ENCODE results near the gene POLR3B. TPM values are rescaled to one million over a fixed set of nuclear protein-coding genes. Genes with fewer than 3 reads are reported as not detected.
A peak's percentile ranks its signal among the peaks of the same experiment; 100 is the strongest.

POLR3B gene
- total RNA-seq, 1 experiment from 2014 or later, result 17.1 TPM

DNA sequence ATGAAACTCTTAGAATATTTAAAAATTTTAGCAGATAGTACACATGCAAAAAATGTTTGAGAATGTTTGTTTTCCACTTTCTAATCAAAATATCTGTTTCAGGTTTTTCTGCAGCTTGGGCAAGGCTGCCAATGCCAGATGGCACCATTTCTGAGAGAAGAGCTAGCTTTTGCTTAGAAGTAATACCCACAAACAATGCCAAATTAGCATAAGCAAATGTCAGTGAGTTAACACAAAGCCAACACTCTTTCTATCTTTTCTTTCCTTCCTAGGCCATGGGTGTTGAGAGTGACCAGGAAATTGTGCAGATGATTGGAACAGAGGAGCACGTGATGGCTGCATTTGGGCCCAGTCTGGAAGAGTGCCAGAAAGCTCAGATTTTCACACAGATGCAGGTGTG, 35.2 kb downstream of the POLR3B start:
- no peak for DNase-seq (ENCODE audit: extremely low read depth, low read depth)

DNA sequence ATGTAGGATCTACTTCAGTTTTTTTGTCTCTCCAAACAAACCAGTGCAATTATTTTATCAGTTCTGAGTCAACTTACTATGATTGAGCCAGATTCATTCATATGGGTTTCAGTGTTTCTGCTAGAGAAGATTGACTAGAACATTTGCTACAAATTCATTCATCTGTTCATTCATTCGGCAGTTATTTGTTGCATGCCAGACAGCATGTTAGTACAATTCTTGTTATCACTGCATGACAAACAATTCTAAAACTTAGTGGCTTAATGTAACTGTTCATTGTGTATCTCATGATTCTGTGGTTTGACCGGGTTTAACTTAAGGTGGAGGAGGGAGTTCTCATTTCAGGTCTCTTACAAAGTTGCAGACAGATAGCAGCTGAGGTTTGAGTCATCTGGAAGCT, 52.3 kb downstream of the POLR3B start:
- DNase-seq (ENCODE audit: extremely low read depth, low read depth), result no peak

DNA sequence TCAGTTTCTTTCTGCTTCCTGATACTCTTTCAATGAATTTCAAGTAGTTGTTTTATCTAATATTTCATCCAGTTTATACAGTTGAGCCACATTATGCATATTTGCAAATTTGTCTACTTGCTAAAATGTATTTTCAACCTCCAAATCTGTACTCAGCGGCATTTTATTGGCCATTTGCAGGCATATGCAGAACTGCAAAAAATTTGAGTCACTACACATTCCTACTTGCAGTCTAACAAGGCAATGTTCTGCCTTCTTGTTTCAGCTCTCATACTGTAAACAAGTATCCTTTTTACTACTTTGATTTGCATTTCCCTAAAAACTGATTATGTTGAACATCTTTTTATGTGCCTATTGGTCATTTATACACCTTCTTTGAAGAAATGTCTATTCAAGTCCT, 55.0 kb downstream of the POLR3B start:
- DNase-seq (ENCODE audit: extremely low read depth, low read depth), result no peak

DNA sequence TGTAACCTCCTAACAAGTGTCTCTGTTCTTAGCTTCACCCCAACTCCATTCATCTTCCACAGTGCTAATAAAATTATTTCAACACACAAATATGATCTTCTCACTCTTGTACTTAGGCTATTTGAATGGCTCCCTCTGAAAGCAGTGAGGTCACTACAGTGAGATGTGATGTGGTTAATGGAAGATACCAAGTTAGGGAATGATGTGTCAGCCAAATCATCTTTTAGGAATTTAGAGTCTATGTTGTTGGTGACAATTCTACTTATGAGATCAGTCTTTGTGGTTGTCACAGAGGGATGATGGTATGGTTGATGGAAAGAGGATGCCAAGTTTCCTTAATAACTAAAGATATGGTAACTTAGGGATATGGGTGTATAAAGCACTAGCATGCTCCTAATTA, 57.6 kb downstream of the POLR3B start:
- no peak for DNase-seq (ENCODE audit: extremely low read depth, low read depth)

DNA sequence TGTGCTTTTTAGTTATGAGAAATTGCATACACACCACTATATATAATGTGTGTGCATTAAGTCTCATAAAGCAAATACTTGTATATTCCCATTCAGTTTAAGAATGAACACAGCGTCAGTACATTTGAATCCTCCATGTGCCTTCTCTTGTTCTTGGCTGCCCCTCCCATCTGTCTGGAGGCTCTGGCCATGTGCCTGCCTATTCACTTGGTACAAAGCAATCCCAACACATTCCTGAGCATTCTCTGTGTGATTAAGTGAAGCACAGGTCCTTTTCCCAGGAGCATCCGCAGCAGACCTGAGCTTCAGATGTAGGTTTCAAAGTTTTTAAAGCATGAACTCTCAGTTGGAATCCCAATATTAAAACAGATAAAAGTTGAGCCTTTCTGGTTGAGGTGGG, 58.7 kb downstream of the POLR3B start:
- DNase-seq (ENCODE audit: extremely low read depth, low read depth), result no peak

DNA sequence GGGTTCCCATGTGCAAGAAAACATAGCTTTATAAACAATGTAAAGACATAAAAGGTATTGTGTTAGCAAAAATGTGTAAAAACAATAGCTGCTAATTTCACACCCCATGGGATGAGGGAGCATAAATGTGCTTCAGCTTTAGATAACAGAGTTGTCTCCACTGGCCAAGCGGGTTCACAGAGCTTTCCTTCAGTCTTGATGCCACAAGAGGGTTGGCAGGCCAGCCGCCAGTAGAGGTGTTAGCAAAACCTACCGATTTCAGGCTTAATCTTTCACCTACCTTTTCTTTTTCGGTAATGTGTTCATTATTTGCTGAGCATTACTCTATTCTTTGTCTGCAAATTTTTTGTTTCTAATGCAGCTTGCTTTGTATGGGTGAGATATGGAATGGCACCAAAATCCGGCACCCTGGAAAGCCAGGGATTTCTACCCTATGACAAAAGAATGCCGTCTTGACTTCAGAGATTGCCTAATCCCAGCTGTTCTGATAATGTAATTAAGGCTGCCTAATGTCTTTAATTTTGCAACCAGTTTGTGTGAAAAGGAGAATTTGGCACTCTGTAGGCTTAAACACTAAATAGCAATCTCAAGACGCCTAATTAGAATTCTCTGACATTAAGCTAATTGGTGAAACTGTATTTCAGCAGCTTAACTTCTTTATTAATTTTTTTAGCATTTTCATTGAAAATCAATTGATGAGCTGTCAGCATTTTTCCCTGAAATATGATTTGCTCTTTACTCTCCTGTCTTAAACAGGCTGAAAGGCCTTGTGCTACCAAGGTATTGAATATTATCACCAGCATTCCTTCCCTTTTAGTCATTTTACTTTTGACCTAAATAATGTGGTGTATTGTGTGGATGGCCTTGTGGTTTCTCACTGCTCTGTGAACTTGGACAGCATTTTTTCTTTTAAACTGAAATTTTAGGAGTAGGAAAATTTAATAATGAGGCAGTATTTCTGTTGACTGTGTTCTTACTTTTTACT, 60.7 kb downstream of the POLR3B start:
- peak; percentile 26 for DNase-seq (ENCODE audit: extremely low read depth, low read depth)

DNA sequence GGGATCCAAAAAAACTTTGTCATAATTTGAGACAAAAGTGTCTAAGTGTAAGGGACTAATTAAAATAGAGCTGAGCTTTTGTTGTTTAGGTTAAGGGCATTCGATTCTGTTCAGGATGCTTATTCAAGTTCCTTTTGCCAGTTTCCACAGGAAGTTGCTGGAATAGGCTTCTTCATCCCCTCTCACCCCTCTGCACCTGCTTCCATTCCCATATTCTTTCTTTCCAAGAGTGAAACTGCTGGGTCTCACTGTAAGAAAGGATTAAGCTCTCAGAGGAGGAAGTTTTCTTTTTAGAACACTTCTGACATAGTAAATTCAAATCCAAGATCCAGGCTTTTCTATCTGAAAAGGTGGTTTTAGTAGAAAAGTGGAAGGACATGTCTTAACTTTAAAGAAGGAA, 61.4 kb downstream of the POLR3B start:
- no peak for DNase-seq (ENCODE audit: extremely low read depth, low read depth)

DNA sequence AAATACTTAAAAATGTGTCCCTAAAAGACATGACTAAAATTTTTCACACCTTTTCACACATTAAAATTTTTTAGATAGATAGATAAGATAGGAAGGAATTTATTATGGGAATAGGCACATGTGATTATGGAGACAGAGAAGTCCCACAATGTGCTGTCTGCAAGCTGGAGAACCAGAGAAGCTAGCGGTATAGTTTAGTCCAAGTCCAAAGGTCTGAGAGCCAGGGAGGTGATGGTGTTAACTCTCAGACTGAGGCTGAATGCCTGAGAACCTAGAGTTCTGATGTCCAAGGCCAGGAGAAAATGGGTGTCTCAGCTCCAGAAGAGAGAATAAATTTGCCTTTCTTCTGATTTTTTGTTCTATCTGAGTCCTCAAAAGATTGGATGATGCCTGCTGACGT, 65.7 kb downstream of the POLR3B start:
- no peak for DNase-seq (ENCODE audit: extremely low read depth, low read depth)

DNA sequence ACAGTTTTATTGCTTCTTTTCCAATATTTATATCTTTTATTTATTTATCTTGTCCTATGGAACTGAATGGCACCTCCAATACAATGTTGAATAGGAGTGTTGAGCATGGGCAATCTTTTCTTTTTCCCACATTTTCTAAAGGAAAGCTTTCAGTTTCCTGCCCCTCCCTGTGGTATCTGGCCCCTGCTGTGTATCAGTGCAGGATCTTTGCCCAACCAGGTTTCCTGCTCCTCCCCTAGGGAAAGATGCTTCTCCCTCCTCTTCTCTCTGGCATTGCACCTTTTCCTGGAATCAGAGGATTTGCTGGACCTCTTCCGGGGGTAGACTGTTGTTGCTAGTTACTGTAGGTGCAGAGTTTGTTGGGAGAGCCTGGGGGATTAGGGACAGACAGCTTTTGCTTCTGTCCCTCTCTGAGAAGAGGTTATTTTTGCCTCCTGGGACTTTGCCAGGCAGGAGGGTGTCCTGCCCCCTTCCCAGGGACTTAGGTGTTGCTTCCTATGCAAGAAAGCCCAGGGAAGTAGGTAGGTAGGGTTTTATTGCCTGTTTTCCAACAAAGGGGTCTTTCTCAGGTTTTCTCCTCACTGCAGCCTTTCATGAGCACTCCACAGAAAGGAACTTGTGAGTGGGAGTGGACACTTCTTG, 67.6 kb downstream of the POLR3B start:
- DNase-seq (ENCODE audit: extremely low read depth, low read depth), result no peak

DNA sequence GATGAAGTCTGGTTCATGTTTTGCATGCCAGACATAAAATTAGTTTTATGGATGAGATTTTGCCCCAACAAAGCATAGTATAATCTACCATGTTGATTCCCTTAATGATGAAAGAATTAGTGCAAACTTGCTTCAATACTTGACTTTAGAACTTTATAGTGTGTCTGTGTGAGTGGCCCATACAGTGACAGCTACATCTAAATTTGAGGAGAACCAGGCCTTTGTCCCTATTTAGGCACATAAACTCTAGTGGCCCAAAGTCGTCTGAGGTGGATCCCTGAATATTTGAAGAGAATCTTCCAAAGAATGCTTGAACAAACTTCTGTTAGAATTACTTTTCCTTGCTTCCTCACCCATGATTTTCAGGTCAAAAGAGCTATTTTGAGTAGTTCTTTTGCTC, 70.4 kb downstream of the POLR3B start:
- no peak for DNase-seq (ENCODE audit: extremely low read depth, low read depth)

DNA sequence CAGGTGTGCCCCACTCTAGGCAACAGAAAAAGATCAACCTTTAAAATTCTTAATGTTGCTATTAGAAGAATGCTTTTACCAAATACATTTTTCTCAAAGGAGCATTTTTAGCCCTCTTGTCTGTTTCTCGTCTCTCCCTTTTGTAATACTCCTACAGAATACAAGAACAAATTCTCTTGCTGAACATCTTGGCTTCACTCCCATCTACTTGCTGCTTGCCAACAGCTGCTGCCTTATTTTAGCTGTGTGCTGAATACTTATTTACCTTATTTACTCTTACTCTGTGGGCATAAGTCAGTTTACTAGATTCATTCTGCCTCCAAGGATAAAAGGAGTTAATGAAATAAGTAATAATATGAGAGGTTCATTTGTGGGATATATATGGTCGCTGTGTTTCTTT, 70.8 kb downstream of the POLR3B start:
- no peak for DNase-seq (ENCODE audit: extremely low read depth, low read depth)

DNA sequence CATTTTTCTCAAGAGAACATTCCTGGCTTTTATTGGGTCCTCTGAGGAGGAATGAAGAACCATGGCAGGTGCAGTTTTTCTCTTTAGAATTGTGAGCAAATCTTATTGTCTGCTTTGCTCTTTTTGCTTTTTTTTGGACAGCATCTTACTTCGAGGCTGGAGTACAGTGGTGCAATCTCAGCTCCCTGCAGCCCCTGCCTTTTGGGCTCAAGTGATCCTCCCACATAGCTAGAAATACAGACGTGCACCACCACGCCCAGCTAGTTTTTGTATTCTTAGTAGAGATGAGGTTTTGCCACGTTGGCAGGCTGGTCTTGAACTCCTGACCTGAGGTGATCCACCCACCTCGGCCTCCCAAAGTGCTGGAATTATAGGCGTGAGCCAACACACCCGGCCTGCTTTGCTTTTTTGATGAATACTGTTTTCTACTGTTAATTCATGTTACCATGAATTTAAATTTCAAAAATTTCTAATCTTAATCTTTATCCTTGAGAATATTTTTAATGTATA, 71.5 kb downstream of the POLR3B start:
- no peak for DNase-seq (ENCODE audit: extremely low read depth, low read depth)

DNA sequence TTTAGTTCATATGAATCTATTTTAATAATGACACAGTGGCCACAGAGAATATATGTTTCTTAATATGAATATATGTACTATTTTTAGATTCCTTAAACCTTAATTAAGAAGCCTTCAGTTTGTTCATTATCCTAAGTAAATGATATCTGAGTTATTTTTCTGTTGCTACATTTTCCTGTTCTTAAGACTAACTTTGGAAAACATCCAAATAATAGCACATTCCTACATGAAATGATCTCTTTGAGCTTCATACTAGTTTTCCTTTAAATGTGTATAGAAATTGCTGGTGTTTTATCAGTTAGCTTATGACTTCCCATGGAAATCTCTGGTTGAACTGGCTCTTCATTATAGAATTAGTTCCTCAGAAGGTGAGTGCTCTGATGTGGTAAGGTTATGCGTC, 72.1 kb downstream of the POLR3B start:
- DNase-seq (ENCODE audit: extremely low read depth, low read depth), result no peak

DNA sequence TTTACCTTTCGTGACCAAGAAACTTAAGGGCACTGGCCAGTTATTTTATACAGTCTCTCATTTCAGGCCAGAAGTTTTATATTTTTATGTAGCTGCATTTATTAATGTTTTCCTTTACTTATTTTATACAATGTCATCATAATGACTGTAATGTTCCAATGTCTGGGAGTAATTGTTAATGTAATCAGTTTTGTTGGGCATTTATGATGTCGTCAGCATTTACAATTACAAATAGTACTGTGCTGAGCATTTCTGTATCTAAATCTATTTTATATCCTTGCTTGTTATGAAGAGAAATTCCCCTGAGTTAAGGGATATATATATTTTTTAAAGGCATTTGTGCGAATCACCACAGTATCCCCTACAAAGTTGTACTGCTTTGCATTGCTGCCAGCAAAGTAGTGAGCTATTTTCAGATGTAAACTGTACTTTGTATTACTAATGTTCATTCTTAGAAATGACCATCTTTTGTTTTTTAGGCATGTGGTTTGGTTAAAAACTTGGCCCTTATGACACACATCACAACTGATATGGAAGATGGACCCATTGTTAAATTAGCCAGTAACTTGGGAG, 74.4 kb downstream of the POLR3B start:
- DNase-seq (ENCODE audit: extremely low read depth, low read depth), result no peak

DNA sequence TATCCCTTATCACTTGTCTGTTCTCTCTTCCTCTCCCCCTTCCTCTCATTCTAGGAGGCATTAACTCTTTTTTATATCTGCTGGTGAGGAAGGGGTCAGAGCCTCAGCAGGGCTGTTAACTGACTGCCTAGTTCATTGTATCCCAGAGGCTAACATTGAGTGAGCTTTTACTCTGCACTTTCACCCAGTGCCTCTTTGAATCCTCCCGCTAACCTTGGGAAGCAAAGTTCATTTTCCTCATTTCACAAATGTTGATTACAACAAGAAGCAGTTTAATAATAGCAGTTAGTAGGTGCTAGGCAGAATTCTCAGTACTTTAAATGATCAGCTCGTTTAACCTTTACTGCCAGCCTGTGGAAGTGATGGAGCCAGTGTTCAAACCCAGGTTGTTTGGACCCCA, 75.5 kb downstream of the POLR3B start:
- DNase-seq (ENCODE audit: extremely low read depth, low read depth), result no peak

DNA sequence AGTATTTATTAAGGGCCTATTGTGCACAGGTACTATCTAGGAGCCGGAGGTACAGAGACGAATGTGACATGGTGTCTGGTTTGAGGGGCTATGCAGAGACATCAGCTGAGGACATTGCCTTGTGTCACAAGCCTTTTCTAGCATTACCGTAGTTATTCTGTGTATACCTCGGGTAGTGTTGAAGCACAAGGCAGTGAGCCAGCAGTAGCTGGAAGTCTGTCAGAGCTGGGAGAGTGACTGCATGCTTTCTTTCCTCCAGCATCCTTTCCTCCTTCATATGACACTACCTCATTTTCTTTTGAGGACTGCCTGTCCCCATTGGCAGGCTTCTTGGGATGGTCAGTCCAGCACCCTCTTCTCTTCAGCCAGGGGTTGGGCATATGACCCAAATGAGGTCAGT, 77.0 kb downstream of the POLR3B start:
- DNase-seq (ENCODE audit: extremely low read depth, low read depth), result no peak

DNA sequence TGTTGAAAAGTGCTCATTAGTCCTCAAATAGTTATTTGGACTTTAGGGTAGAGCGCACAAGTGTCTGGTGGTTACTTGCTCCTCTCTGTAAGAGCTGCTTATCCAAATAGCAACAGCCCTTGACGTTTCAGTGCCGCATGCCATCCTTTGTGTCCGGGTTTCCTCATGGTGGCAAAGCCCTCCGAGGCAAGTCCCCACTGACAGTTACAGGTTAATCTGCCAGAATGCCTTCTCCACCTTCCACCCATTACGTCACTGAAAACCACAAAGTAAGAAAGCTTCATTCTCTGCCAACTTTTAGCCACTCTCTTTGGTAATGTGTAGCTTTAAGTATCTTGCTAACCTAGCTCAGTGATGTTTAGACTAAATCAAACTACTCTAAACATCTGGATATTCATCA, 78.6 kb downstream of the POLR3B start:
- DNase-seq (ENCODE audit: extremely low read depth, low read depth), result no peak

DNA sequence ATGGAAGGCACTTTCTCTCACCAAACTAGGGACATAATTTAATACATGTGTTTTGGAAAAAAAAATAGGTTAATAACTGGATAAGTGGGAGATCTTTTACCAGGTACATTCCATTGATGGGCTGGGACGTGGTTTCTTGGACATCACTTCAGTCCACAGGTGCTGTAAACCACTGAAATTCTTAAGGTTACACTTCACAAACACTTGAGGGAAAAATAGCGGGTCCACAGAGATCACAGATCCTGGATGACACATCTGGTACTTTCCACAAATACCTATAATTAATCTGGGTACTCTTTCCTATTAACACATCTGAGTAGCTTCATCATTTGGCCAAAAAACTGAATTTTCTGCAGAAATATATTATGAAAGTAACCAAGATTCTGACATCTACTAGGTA, 85.0 kb downstream of the POLR3B start:
- DNase-seq (ENCODE audit: extremely low read depth, low read depth), result no peak

DNA sequence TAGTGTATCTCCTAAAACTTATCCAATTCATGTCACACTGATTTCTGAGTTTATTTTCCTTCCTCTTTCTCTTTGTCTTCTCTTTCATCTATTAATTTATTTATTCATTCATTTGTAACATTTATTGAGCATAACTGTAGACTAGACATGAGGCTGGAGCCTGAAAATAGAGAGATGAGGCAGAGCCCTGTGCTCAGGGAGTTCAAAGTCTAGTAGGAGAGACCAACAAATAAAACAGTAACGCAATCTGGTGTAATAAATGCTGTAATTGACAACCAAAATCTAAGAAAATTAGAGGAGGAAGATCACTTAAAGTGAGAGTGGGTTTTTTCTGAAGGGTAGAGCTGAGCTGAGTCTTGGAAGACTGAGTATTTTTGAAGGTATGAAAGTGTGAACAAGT, 87.5 kb downstream of the POLR3B start:
- no peak for DNase-seq (ENCODE audit: extremely low read depth, low read depth)

DNA sequence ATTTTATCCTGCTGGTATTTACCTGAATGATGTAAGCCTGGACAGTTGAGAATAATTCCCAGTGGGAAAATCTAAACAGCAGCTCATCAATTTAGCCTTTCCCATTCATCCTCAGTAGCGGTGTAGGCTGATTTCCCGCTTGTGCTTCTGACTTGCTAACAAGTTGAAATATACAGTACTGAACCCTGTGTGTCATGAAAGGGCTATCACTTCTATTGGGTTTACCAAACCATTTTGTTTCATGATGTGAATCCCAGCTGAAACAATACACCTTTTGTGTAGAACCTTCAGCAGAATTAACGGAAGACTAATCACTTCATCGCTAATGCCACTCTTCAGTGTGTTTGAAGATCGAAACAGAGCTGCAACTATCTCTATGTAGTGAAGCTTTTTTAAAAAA, 88.4 kb downstream of the POLR3B start:
- no peak for DNase-seq (ENCODE audit: extremely low read depth, low read depth)

DNA sequence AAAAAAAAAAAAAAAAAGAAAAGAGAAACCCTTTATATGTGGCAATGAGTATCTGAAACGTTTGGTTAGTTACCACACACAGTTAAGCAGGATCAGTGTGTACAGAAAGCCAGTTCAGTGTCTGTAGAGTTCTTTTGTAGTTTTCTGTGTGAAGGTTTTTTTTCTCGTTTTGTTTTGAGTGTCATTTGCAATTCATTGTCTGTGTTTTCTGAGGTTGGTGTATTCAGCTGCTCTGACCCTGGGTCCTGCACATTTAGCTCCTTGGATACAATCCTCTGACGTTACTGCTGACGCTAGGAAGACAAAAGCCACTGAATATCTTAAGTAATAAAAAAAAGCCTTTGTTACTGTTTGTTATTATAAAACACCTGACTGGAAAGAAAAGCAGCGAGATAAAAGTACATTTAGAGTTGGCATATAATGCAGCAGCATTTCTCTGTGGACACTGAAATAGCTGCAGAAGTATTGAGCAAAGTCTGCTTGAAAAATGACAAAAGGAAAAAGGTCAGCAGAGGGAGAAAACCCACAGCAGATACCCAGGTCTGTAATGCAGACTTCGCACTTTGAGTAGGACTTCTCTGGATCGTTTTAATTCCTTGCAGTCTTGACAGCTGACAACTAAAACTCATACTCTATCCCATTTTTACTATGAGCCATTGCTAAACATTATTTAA, 89.0 kb downstream of the POLR3B start:
- no peak for DNase-seq (ENCODE audit: extremely low read depth, low read depth)
